ENCODE data around the gene DISP3. TPM values are rescaled to one million over a fixed set of nuclear protein-coding genes. Genes with fewer than 3 reads are reported as not detected.

The DISP3 gene
- total RNA-seq, 4 donors from 2014 or later: 0.19 TPM; not detected in 3

- 40 to 57% methylated on average over 1 to 3 of the region's 8 CpGs for WGBS, 2 donors (ENCODE audit: low coverage in 1 of 2)
- ATAC-seq: no peak
- peaks cover 96% of the 10 kb centered on the region for H3K27me3 ChIP-seq
Observed at GRCh38 chr1:11443961-11444658, 34.8 kb upstream of the DISP3 start.

GRCh38 chr1:11444907-11445306, 34.0 kb upstream of the DISP3 start:
- TF ChIP-seq POLR2AphosphoS5 (IDR thresholded peaks at IDR 0.05) (no peak), CTCF (IDR thresholded peaks at IDR 0.05) (no peak), EP300 (IDR thresholded peaks at IDR 0.05) (no peak), POLR2A (IDR thresholded peaks at IDR 0.05) (no peak)
- WGBS, 2 donors (ENCODE audit: low coverage in 1 of 2): no CpG with 5 or more reads among the region's 7 CpGs

More at GRCh38 chr1:11443961-11444658, 34.8 kb upstream of the DISP3 start:
- H3K27ac ChIP-seq: no peak overlapping the region
- H3K36me3 ChIP-seq: no peaks in the 10 kb centered on the region
- H3K9me3 ChIP-seq: no peaks in the 10 kb centered on the region
- H3K4me3 ChIP-seq: no peak overlapping the region
- TF ChIP-seq EP300 (IDR thresholded peaks at IDR 0.05) (no peak), CTCF (IDR thresholded peaks at IDR 0.05) (no peak), POLR2A (IDR thresholded peaks at IDR 0.05) (no peak), POLR2AphosphoS5 (IDR thresholded peaks at IDR 0.05) (no peak)
- H3K4me1 ChIP-seq: no peaks in the 10 kb centered on the region

GRCh38 chr1:11447903-11448302, 31.1 kb upstream of the DISP3 start:
- WGBS, 2 donors (ENCODE audit: low coverage in 1 of 2): 63% methylated on average over 6 of the region's 10 CpGs; no CpG with 5 or more reads in 1 of the 2 donors
- Histone ChIP-seq H3K4me3 (no peak overlapping the region), H3K27me3 (peaks cover 96% of the 10 kb centered on the region), H3K4me1 (no peaks in the 10 kb centered on the region), H3K27ac (no peak overlapping the region), H3K9me3 (no peaks in the 10 kb centered on the region), H3K36me3 (no peaks in the 10 kb centered on the region)
- TF ChIP-seq POLR2A (IDR thresholded peaks at IDR 0.05): no peak
- TF ChIP-seq POLR2AphosphoS5 (IDR thresholded peaks at IDR 0.05): no peak
- ATAC-seq: no peak

More at GRCh38 chr1:11444907-11445306, 34.0 kb upstream of the DISP3 start:
- Histone ChIP-seq H3K27ac (no peak overlapping the region), H3K4me1 (no peaks in the 10 kb centered on the region), H3K27me3 (peaks cover 95% of the 10 kb centered on the region), H3K36me3 (no peaks in the 10 kb centered on the region), H3K9me3 (no peaks in the 10 kb centered on the region), H3K4me3 (no peak overlapping the region)
- ATAC-seq: no peak

GRCh38 chr1:11448373-11449099, 30.4 kb upstream of the DISP3 start:
- Histone ChIP-seq H3K36me3 (no peaks in the 10 kb centered on the region), H3K27me3 (peaks cover 96% of the 10 kb centered on the region), H3K9me3 (no peaks in the 10 kb centered on the region), H3K4me1 (no peaks in the 10 kb centered on the region), H3K27ac (no peak overlapping the region), H3K4me3 (no peak overlapping the region)
- WGBS, 2 donors (ENCODE audit: low coverage in 1 of 2): 45 to 58% methylated on average over 8 to 12 of the region's 20 CpGs
- ATAC-seq: no peak
- TF ChIP-seq POLR2A (IDR thresholded peaks at IDR 0.05) (no peak), EP300 (IDR thresholded peaks at IDR 0.05) (no peak), CTCF (IDR thresholded peaks at IDR 0.05) (no peak), POLR2AphosphoS5 (IDR thresholded peaks at IDR 0.05) (no peak)

- H3K9me3 ChIP-seq: no peaks in the 10 kb centered on the region
- ATAC-seq: no peak
- no CpG with 5 or more reads among the region's 11 CpGs for WGBS, 2 donors (ENCODE audit: low coverage in 1 of 2)
- H3K36me3 ChIP-seq: no peaks in the 10 kb centered on the region
- TF ChIP-seq CTCF (IDR thresholded peaks at IDR 0.05) (no peak), EP300 (IDR thresholded peaks at IDR 0.05) (no peak), POLR2A (IDR thresholded peaks at IDR 0.05) (no peak)
- H3K27ac ChIP-seq: no peak overlapping the region
- H3K27me3 ChIP-seq: peaks cover 96% of the 10 kb centered on the region
- H3K4me3 ChIP-seq: no peak overlapping the region
- no peaks in the 10 kb centered on the region for H3K4me1 ChIP-seq
Observed at GRCh38 chr1:11449100-11449403, 29.9 kb upstream of the DISP3 start.
